Natural killer cell (primary cell): ENCODE data around the gene PANK4. TPM values are rescaled to one million over a fixed set of nuclear protein-coding genes. Genes with fewer than 3 reads are reported as not detected.

Experiments
- ATAC-seq, 3 donors: fragments of 150-1000 bp in 2 of 3; fragments of 200-7000 bp in 1 of 3; cut with Tn5 transposase; 1 replicate in 1 of 3; 2 replicates in 2 of 3; pipeline ENCODE4 v1.10.0; 2021; ENCODE audit warnings: mild to moderate bottlenecking in 2 of 3, moderate library complexity in 2 of 3
- DNase-seq, 2 donors: peaks; one replicate each; pipeline versions ENCODE4 v3.0.0 to v3.0.0-alpha.2; 2013 to 2021; ENCODE audit warnings: mixed read lengths in 1 of 2
- H3K27ac ChIP-seq: one replicate; pipeline ENCODE4 v1.5.1; 2013; ENCODE audit warnings: mild to moderate bottlenecking, low read length
- H3K27me3 ChIP-seq: one replicate; pipeline ENCODE4 v1.6.1; 2013; ENCODE audit warnings: low read length; ENCODE audit not compliant: control insufficient read depth, insufficient read depth
- H3K36me3 ChIP-seq: one replicate; pipeline ENCODE4 v1.6.1; 2013; ENCODE audit warnings: low read length; ENCODE audit not compliant: control insufficient read depth, insufficient read depth
- H3K4me1 ChIP-seq: one replicate; pipeline ENCODE4 v1.6.1; 2013; ENCODE audit warnings: low read length; ENCODE audit not compliant: control insufficient read depth, insufficient read depth
- H3K4me3 ChIP-seq: one replicate; pipeline ENCODE4 v1.5.1; 2013; ENCODE audit warnings: low read length
- H3K9me3 ChIP-seq: one replicate; pipeline ENCODE4 v1.6.1; 2013; ENCODE audit warnings: low read length; ENCODE audit not compliant: control insufficient read depth, insufficient read depth
- H3K27ac Mint-ChIP-seq, 2 donors: one replicate each; pipeline ENCODE4 v1.8.0; 2022; ENCODE audit warnings: mild to moderate bottlenecking in 2 of 2, mixed read lengths in 2 of 2, moderate library complexity in 1 of 2
- H3K27me3 Mint-ChIP-seq, 2 donors: one replicate each; pipeline ENCODE4 v1.8.0; 2022; ENCODE audit warnings: low read depth in 2 of 2, mixed read lengths in 2 of 2
- H3K36me3 Mint-ChIP-seq: one replicate; pipeline ENCODE4 v1.8.0; 2022; ENCODE audit warnings: mixed read lengths
- H3K4me1 Mint-ChIP-seq, 2 donors: one replicate each; pipeline ENCODE4 v1.8.0; 2022; ENCODE audit warnings: mixed read lengths in 2 of 2
- H3K4me3 Mint-ChIP-seq: one replicate; pipeline ENCODE4 v1.8.0; 2022; ENCODE audit warnings: mild to moderate bottlenecking, moderate library complexity, mixed read lengths
- H3K9me3 Mint-ChIP-seq, 2 donors: one replicate each; pipeline ENCODE4 v1.8.0; 2022; ENCODE audit warnings: mixed read lengths in 2 of 2
- CTCF ChIP-seq: fragments of 200-600 bp; IDR thresholded peaks from one replicate; pipeline ENCODE4 v1.8.0; 2022; ENCODE audit warnings: antibody characterized with exemption
- WGBS: methylation state at CpG from one replicate; pipeline ENCODE4 v1.1.7; 2013; ENCODE audit warnings: missing lambda C conversion rate; ENCODE audit not compliant: insufficient coverage; 5-methylcytosine and 5-hydroxymethylcytosine counted together
- intact Hi-C: fragments of 100-400 bp; cut with micrococcal nuclease; formaldehyde crosslinking; loops from one replicate; pipeline ENCODE4 v1.14.2; 2022
- total RNA-seq, 4 donors: library from RNA; stranded (reverse); fragments of 120-200 nt in 1 of 4; gene quantifications; one replicate each; pipeline versions ENCODE4 v1.2.3 to v1.2.4, GENCODE V29; 2013 to 2022

The PANK4 gene
- total RNA-seq, 3 donors from 2014 or later (not counting 1 experiment from before 2014, with no cell fraction given), result 48.2 to 75.7 (median 61.8) TPM

GRCh38 chr1:2479618-2480017 lies 46.8 kb downstream of the PANK4 start:
- no peak overlapping the region for H3K4me3 Mint-ChIP-seq
- 96% methylated on average over 28 of the region's 28 CpGs for WGBS
- no peak overlapping the region for H3K27ac Mint-ChIP-seq
- Histone ChIP-seq H3K27me3 (no peaks in the 10 kb centered on the region), H3K27ac (no peak overlapping the region), H3K36me3 (peaks cover 2% of the 10 kb centered on the region), H3K4me3 (no peak overlapping the region), H3K4me1 (peaks cover 16% of the 10 kb centered on the region), H3K9me3 (no peaks in the 10 kb centered on the region)
- H3K27me3 Mint-ChIP-seq, result no peaks in the 10 kb centered on the region
- H3K9me3 Mint-ChIP-seq, result no peaks in the 10 kb centered on the region
- intact Hi-C loops, result no loop called here
- no peak for DNase-seq
- H3K4me1 Mint-ChIP-seq, result peaks cover 8 to 13% of the 10 kb centered on the region in 2 donors
- no peak for ATAC-seq
- no peaks in the 10 kb centered on the region for H3K36me3 Mint-ChIP-seq
- TF ChIP-seq CTCF, result no peak

- DNase-seq (no peak), ATAC-seq (no peak)
- no peak overlapping the region for H3K27ac ChIP-seq
- no peak for TF ChIP-seq CTCF
- peaks cover 12% of the 10 kb centered on the region for H3K4me1 ChIP-seq
- Mint-ChIP-seq H3K36me3 (no peaks in the 10 kb centered on the region), H3K27ac (no peak overlapping the region), H3K4me3 (no peak overlapping the region), H3K4me1 (peaks cover 4 to 10% of the 10 kb centered on the region in 2 donors), H3K9me3 (no peaks in the 10 kb centered on the region), H3K27me3 (no peaks in the 10 kb centered on the region)
- H3K36me3 ChIP-seq, result peaks cover 2% of the 10 kb centered on the region
- H3K27me3 ChIP-seq, result no peaks in the 10 kb centered on the region
- WGBS, result 83% methylated on average over 20 of the region's 20 CpGs
- no peaks in the 10 kb centered on the region for H3K9me3 ChIP-seq
- H3K4me3 ChIP-seq, result no peak overlapping the region
- intact Hi-C loops, result no loop called here
Measured at GRCh38 chr1:2479186-2479585, 47.2 kb downstream of the PANK4 start.

DNA sequence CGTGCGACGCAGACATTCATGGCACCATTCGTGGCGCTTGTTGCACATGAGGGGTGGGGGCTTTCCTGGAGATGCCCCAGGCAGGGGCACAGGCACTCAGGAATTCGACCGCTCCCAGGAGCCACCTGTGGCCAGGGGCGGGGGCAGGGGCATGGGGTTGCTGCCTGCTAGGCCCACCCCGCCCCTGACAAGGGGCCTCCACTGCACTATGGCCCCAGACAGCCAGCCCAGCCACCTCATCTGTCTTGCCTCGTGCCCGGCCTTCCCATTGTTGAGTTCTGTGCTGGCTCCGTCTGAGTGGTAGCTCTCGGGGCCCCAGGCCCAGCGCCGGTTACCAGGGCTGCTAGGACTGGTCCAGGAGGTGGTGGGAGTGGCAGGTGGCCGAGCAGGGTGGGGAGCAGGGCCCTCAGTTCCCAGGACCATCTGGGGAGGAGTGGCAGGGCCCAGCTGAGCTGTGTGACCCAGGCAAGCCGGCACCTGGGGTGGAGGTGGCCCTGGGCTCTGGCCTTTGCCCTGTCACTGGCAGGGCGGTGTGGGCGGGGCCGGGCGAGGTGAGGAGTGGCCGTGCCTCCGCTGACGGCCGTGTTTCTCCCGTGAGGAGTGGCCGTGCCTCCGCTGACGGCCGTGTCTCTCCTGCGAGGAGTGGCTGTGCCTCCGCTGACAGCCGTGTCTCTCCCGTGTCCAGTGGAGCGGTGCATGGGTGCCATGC lies 48.5 kb downstream of the PANK4 start:
- H3K4me3 Mint-ChIP-seq, result no peak overlapping the region
- 82% methylated on average over 35 of the region's 35 CpGs for WGBS

More for the DNA sequence above, 48.5 kb downstream of the PANK4 start:
- H3K4me1 Mint-ChIP-seq, result peaks cover 0 to 5% of the 10 kb centered on the region in 2 donors
- H3K36me3 ChIP-seq, result peaks cover 2% of the 10 kb centered on the region
- ATAC-seq (no peak), DNase-seq (no peak)
- no peaks in the 10 kb centered on the region for H3K9me3 ChIP-seq
- H3K36me3 Mint-ChIP-seq, result no peaks in the 10 kb centered on the region
- no peaks in the 10 kb centered on the region for H3K27me3 ChIP-seq
- intact Hi-C loops, result no loop called here
- H3K27ac ChIP-seq, result no peak overlapping the region
- no peaks in the 10 kb centered on the region for H3K27me3 Mint-ChIP-seq
- no peak overlapping the region for H3K27ac Mint-ChIP-seq
- peaks cover 3% of the 10 kb centered on the region for H3K4me1 ChIP-seq
- no peaks in the 10 kb centered on the region for H3K9me3 Mint-ChIP-seq
- no peak overlapping the region for H3K4me3 ChIP-seq
- no peak for TF ChIP-seq CTCF
